Stimulated activated naive CD8-positive, alpha-beta T cell treated with anti-CD3 and anti-CD28 coated beads, Interleukin-15, Interleukin-2, amounts not matched to agents 100 U/mL and 50 U/mL, for 24 hours (primary cell): ENCODE measurements around the gene HAT1.

Experiments
- ATAC-seq: fragments of 150-1000 bp; cut with Tn5 transposase; one replicate; pipeline ENCODE4 v1.10.0; 2021
- DNase-seq: peaks from one replicate; pipeline ENCODE4 v3.0.0; 2021

The HAT1 gene

DNA sequence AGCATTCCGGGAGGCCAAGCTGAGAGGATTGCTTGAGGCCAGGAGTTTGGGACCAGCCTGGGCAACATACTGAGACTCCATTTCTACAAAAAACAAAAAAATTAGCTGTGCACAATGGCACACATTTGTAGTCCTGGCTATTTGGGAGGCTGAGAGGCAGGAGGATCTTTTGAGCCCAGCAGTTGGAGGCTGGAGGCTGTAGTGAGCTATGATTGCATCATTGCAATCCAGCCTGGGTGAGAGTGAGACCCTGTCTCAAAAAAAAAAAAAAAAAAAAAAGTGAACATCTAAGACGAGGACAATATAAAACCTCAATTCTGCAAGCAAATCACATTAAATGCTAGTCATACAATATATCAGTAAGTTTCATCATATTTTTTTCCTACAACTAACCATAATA lies 2.8 kb upstream of the HAT1 start:
- no peak for DNase-seq
- no peak for ATAC-seq

GRCh38 chr2:171921970-171922229 lies 361 bp upstream of the HAT1 start:
- no peak for DNase-seq
- no peak for ATAC-seq

- DNase-seq (no peak), ATAC-seq (no peak)
Measured at GRCh38 chr2:171923206-171923605, 945 bp downstream of the HAT1 start.

- ATAC-seq (no peak), DNase-seq (no peak)
Measured at GRCh38 chr2:171924170-171924942, 2.1 kb downstream of the HAT1 start.

DNA sequence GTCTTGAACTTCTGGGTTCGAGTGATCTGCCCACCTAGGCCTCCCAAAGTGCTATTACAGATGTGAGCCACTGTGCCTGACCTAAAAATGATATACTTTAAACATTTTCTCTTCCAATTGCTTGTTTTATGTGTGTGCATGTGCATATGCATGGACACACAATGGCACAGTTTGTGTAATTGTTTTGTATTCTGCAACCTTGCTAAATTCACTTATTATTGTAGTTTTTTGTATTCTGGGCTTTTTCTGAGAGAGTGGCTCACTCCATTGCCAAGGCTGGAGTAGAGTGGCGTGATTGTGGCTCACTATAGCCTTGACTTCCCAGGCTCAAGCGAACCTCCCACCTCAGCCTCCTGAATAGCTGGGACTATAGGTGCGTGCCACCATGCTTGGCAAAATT lies 8.1 kb downstream of the HAT1 start:
- DNase-seq (no peak), ATAC-seq (no peak)

- DNase-seq, result no peak
- ATAC-seq, result no peak
Measured at GRCh38 chr2:171939058-171939742, 16.9 kb downstream of the HAT1 start.

GRCh38 chr2:171939743-171940071 lies 17.4 kb downstream of the HAT1 start:
- DNase-seq, result no peak
- ATAC-seq, result no peak

DNA sequence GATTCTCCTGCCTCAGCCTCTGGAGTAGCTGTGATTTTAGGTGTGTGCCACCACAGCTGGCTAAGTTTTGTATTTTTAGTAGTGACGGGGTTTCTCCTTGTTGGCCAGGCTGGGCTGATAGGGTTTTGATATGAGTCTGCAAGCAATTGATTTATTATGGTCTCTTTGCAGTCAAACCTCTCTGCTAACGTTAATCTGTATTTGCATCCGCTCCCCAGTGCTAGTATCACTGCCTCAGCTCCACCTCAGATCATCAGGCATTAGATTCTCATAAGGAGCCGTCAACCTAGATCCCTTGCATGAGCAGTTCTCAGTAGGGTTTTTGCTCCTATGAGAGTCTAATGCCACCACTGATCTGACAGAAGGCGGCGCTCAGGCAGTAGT lies 19.0 kb downstream of the HAT1 start:
- no peak for DNase-seq
- ATAC-seq, result no peak

DNA sequence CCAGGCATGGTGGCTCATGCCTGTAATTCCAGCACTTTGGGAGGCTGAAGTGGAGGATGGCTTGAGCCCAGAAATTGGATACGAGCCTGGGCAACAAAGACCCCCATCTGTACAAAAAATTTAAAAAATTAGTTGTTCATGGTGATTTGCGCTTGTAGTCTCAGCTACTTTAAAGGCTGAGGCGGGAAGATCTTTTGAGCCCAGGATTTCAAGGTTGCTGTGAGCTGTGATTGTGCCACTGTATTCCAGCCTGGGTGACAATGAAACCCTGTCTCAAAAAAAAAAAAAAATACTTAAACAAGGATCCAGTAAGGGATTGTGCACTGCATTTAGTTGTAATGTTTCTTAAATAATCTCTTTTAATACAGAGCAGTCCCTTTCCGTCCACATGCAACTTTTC lies 21.6 kb downstream of the HAT1 start:
- no peak for ATAC-seq
- DNase-seq, result no peak

- DNase-seq (no peak), ATAC-seq (no peak)
Measured at GRCh38 chr2:171952276-171952675, 30.0 kb downstream of the HAT1 start.

GRCh38 chr2:171952748-171953147 lies 30.5 kb downstream of the HAT1 start:
- DNase-seq (no peak), ATAC-seq (no peak)

- no peak for ATAC-seq
- no peak for DNase-seq
Measured at GRCh38 chr2:171956135-171956825, 34.0 kb downstream of the HAT1 start.

GRCh38 chr2:171957061-171957460 lies 34.8 kb downstream of the HAT1 start:
- no peak for ATAC-seq
- no peak for DNase-seq

DNA sequence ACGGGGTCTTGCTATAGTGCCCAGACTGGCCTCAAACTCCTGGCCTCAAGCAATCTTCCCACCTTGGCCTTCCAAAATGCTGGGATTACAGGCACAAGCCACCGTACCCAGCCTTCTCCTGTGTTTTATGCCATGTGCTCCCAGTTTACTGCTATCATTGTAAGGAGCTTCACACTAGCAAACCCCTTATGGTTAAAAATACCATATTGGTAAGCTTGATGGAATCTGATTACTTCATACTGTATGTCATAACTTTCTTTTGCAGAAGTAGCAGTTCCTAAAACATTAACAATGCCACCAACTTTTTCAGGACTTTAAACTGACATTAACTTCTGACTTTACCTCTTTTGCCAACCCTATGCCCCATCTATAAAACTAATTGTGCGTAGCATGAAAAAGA lies 36.2 kb downstream of the HAT1 start:
- DNase-seq, result no peak
- ATAC-seq, result no peak

- DNase-seq (no peak), ATAC-seq (no peak)
Measured at GRCh38 chr2:171959998-171960397, 37.7 kb downstream of the HAT1 start.

GRCh38 chr2:171960570-171960969 lies 38.3 kb downstream of the HAT1 start:
- no peak for ATAC-seq

GRCh38 chr2:171963198-171963597 lies 40.9 kb downstream of the HAT1 start:
- no peak for DNase-seq
- no peak for ATAC-seq

More at GRCh38 chr2:171960570-171960969, 38.3 kb downstream of the HAT1 start:
- DNase-seq, result no peak

DNA sequence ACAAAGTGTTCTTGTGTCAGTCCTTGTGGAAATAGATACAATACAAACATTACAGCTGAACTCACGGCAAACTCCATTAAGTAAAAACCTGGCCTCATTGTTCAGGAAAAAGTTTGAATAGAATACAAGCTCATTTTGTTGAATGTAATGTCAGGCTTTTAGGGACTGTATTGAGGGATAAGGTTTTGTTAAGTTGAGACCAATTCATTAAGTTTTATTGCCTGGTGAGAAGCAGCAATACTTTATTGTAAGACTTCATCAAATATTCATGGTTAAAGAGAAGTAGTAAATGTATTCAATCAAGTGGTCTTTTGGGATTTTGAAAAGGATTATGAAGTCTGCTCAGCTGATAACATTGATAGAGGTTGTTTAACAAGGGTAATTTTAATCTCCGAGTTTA lies 42.0 kb downstream of the HAT1 start:
- no peak for DNase-seq
- no peak for ATAC-seq

DNA sequence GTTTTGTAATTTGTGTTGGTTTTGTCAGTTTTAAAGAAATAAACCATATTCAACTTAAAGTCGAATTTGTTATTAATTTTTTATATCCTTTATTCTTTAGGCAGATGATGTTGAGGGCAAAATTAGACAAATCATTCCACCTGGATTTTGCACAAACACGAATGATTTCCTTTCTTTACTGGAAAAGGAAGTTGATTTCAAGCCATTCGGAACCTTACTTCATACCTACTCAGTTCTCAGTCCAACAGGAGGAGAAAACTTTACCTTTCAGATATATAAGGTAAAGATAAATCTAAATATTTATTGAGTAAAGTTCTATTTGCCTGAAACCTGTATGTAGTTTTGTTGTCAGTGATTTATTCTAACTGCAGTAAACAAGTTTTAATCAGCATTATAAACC lies 43.0 kb downstream of the HAT1 start:
- ATAC-seq (no peak), DNase-seq (no peak)

DNA sequence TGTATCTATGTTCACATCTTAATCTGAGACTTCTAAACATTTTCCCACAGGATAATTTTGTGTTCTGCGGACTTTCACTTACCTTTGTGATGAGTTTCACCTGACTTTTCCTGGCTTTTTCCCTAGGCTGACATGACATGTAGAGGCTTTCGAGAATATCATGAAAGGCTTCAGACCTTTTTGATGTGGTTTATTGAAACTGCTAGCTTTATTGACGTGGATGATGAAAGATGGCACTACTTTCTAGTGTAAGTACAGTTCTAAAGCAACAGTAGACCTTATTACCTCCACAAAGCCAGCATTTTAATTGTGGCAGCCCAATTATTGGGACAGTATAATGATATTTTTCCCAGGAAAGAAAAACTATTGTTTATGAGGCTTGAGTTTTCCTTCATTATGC lies 43.4 kb downstream of the HAT1 start:
- no peak for DNase-seq
- no peak for ATAC-seq

GRCh38 chr2:171966235-171966634 lies 44.0 kb downstream of the HAT1 start:
- DNase-seq, result no peak
- no peak for ATAC-seq

DNA sequence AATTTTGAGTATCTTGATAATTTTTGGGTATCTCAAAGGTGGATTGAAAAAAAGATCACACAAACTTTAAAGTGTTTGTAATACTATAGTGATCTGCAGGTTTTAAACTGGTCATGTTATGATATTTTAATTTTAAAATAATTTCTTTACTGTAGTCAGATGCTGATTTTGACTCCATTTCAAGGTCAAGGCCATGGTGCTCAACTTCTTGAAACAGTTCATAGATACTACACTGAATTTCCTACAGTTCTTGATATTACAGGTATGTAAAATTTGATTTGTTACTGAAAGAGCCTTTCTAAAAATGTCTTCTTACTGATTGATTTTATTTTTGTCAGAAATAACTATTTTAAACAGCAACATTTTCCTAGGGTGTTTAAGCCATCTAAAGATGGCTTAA lies 44.4 kb downstream of the HAT1 start:
- DNase-seq (no peak), ATAC-seq (no peak)

DNA sequence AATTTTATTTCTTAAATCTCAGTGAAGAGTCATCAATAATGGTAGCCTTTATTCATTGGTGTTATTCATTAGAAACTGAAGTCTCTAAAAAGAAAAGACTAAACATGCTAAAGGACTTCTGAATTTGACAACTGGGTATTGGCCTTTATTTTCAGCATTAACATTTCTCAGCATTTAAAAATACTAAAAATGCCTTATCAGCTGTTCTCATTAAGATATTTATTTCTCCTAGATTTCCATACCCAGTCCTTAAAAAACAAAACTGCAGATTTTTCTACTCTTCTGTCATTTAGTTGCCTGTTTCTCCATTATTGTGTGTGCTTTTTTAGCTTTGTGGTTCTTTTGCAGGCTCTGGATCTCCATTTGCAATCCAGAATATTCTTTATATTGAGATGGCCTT lies 46.2 kb downstream of the HAT1 start:
- ATAC-seq (no peak), DNase-seq (no peak)
